PC-3 (cell line): ENCODE data around the gene AKAP9.
"Not testable (repeated sequence)": the region's sequence is repeated elsewhere in the genome, so short reads cannot be mapped to it uniquely, and the experiment has no call there.

ENCODE experiments used
- EZH2 ChIP-seq: fragments of 300-600 bp; sonication (generic); IDR thresholded peaks from one replicate; pipeline ENCODE4 v1.6.1; 2017; ENCODE audit warnings: antibody characterized with exemption, mild to moderate bottlenecking, low read length; ENCODE audit not compliant: unreplicated experiment
- EZH2phosphoT487 ChIP-seq: fragments of 300-600 bp; sonication (generic); IDR thresholded peaks from 2 replicates; pipeline ENCODE4 v1.6.1; 2018; ENCODE audit warnings: mild to moderate bottlenecking, antibody characterized with exemption, low read length, borderline replicate concordance
- TF ChIP-seq, protein P1 (sequence below): fragments of 300-600 bp; sonication (generic); conservative IDR thresholded peaks from 2 replicates; pipeline ENCODE4 v1.5.1; 2017; ENCODE audit warnings: antibody characterized with exemption, low read depth, mild to moderate bottlenecking, low read length

- TF ChIP-seq, protein P1, sequence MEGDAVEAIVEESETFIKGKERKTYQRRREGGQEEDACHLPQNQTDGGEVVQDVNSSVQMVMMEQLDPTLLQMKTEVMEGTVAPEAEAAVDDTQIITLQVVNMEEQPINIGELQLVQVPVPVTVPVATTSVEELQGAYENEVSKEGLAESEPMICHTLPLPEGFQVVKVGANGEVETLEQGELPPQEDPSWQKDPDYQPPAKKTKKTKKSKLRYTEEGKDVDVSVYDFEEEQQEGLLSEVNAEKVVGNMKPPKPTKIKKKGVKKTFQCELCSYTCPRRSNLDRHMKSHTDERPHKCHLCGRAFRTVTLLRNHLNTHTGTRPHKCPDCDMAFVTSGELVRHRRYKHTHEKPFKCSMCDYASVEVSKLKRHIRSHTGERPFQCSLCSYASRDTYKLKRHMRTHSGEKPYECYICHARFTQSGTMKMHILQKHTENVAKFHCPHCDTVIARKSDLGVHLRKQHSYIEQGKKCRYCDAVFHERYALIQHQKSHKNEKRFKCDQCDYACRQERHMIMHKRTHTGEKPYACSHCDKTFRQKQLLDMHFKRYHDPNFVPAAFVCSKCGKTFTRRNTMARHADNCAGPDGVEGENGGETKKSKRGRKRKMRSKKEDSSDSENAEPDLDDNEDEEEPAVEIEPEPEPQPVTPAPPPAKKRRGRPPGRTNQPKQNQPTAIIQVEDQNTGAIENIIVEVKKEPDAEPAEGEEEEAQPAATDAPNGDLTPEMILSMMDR, result not testable (repeated sequence)
- TF ChIP-seq EZH2, EZH2phosphoT487: not testable (repeated sequence)
These were observed 162.2 kb downstream of the AKAP9 start for GRCh38 chr7:92102862-92103261.
